Inferior parietal cortex (tissue), 1 donor: ENCODE results near the gene CHRNA5.
"Not testable (repeated sequence)": the region's sequence is repeated elsewhere in the genome, so short reads cannot be mapped to it uniquely, and the experiment has no call there.

ENCODE experiments used
- DNase-seq: peaks from one replicate; pipeline ENCODE4 v3.0.0-alpha.2; 2016; ENCODE audit errors: extremely low spot score

The CHRNA5 gene

DNA sequence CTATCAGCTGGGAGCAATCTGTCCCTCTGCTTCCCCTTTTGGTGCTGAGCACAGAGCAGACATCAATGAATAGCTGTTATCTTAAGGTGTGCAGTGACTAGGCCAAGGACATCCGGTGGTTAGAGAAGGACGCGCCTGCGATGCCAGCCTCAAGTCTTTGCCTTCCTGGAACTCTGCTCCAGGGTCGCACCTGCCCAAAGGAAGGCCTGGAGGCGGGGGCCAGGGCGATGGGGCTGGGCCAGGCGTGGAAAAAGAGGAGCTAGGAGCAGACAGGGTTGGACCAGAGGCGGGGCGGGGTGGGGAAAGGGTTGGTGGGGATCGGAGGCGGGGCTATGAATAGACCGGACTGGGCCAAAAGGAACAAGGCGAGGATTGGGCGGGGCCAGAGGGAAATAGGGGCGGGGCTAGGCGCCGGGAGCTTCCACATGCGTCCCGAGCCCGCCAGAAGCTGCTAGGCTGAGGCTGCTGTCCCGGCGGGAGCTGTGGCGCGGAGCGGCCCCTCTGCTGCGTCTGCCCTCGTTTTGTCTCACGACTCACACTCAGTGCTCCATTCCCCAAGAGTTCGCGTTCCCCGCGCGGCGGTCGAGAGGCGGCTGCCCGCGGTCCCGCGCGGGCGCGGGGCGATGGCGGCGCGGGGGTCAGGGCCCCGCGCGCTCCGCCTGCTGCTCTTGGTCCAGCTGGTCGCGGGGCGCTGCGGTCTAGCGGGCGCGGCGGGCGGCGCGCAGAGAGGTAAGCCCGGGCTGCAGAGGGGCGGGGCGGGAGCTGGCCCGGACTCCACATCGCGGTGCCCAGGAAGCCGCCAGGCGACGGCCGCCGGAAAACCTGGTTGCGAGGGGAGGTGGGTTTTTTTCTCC lies at the start of gene CHRNA5:
Gene CHRNA5, plus strand, starts transcription at position 424 of the 854 bp plus-strand sequence. Its CDS starts 200 bp downstream, at position 624.
- no peak for DNase-seq

DNA sequence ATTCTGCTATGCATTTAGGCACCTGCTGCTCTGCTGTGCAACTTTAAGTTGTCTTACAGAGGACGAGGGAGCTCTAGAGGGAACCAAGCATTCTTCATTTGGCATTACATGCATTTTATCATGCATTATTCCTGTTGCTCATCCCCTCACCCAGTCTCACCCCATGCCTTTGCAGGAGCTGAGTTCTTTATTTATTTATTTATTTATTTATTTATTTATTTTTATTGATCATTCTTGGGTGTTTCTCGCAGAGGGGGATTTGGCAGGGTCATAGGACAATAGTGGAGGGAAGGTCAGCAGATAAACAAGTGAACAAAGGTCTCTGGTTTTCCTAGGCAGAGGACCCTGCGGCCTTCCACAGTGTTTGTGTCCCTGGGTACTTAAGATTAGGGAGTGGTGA lies 45.3 kb upstream of the CHRNA5 start:
- not testable (repeated sequence) for DNase-seq

DNA sequence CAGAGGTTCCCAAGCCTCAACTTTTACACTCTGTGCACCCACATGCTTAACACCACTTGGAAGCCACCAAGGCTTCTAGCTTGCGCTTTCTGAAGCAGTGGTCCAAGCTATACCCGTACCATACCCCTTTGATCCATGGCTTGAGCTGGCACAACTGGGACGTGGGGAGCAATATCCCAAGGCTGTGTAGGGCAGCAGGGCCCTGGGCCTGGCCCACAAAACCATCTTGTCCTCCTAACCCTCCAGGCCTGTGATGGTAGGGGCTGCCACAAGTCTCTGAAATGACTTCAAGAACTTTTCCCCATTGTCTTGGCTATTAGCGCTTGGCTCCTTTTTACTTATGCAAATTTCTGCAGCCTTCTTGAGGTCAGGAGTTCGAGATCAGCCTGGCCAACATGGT lies 41.1 kb upstream of the CHRNA5 start:
- no peak for DNase-seq

DNA sequence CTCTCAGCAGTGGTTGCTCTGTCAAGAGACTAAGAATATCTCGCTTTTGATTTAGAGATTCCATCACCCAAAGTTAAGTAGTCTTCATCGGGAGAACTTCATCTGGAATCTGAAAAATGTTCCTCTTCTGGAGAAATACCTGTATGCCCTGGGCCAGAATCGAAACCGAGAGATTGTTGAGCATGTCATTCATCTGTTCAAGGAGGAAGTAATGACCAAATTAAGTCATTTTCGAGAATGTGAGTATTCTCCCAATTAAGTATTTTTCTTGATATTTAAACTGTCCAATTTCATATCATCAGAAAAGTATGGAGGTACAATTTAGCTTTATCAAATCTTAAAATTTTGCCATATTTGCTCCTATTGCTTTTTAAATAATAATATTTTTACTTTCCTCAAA lies 38.0 kb upstream of the CHRNA5 start:
- no peak for DNase-seq

DNA sequence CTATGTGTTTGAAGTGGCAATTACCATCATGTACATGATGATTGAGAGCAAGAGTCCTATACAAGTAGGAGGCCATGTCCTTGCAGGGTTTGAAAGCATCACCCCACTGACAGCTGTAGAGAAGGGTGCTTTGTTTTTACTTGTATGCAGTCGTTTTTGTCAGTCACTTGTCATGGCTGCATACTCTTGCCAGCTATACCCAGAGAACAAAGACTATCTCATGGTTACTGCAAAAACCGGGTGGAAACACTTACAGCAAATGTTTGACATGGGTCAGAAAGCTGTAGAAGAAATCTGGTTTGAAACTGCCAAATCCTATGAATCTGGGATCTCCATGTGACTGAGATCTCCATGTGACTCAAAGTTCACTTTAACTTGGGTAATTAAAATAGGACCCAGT lies 32.0 kb upstream of the CHRNA5 start:
- DNase-seq = peak; percentile 11

GRCh38 chr15:78536134-78536533 lies 29.2 kb upstream of the CHRNA5 start:
- DNase-seq = no peak

- no peak for DNase-seq
These were observed 27.9 kb upstream of the CHRNA5 start for GRCh38 chr15:78537266-78537905.

DNA sequence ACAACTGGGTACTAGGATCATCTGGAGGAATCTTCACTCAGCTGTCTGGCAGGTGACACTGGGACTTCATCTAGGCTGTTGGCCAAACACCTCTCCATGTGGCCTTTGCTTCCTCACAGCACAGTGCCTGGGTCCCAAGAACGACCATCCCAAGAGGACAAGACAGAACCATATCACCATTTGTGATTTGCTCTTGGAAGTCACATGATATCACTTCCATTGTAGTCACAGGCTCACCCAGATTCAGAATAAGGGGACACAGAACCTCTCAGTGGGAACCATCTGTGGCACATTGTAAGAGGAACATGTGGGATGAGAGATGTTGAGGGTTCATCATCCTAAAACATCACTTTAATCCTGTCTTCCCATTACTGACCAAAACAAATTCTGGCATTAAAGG lies 27.0 kb upstream of the CHRNA5 start:
- DNase-seq = no peak

DNA sequence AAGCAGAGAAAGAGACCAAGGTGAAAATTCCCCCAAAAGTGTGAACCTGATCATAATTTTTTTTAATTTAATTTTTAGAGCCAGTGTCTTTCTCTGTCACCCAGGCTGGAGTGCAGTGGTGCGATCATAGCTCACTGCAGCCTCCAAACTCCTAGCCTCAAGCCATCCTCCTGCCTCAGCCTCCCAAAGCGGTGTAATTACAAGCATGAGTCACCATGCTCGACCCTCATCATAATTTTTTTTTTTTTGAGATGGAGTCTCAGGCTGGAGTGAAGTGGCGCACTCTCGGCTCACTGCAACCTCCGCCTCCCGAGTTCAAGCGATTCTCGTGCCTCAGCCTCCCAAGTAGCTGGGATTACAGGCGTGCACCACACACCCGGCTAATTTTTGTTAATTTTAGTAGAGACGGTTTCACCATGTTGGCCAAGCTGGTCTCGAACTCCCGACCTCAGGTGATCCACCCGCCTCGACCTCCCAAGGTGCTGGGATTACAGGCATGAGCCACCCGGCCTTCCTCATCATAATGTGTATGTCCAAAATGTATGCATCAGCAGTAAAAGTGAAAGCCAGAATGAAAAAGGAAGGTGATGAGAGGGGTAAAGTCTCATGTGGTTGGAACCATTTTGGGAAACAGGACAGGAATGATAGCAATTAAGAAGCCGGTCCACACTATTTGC lies 25.7 kb upstream of the CHRNA5 start:
- not testable (repeated sequence) for DNase-seq

DNA sequence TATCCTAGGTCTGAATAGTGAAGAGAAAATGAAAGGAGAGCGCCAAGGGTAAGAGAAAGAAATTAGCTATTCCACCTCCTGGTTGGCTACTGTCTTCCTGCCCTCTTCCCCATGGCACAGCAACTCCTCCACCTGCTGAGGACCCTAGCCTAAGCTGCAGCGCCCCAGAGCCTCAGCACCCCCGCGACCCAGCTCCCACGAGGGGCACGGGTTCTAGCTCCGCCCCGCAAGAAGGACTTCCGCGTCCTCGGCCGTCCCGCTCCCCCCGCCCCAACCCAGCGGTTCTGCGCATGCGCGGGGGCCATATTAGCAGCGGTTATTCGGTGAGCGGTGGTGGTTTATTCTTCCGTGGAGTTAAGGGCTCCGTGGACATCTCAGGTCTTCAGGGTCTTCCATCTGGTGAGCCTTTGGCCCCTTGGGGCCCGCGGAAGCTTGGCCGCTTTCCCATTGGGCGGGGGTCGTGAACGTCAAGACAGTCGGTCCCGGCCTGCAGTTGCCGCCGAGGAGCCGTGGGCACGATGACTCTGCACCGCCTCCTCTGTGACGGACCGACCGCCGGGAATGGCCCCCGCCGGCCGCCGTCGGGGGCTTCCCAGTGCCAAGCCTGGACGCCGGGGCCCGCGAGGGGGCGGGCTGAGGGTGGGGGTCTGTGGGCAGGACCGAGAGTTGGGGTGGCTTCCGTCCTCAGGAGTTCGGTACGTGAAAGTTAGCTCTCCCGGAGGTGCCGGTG lies 25.0 kb upstream of the CHRNA5 start, which contains the start of gene PSMA4:
Gene PSMA4, plus strand, starts transcription at position 304 of the 730 bp plus-strand sequence. CDS start 1,484 bp downstream, outside the sequence.
- peak; percentile 93 for DNase-seq

DNA sequence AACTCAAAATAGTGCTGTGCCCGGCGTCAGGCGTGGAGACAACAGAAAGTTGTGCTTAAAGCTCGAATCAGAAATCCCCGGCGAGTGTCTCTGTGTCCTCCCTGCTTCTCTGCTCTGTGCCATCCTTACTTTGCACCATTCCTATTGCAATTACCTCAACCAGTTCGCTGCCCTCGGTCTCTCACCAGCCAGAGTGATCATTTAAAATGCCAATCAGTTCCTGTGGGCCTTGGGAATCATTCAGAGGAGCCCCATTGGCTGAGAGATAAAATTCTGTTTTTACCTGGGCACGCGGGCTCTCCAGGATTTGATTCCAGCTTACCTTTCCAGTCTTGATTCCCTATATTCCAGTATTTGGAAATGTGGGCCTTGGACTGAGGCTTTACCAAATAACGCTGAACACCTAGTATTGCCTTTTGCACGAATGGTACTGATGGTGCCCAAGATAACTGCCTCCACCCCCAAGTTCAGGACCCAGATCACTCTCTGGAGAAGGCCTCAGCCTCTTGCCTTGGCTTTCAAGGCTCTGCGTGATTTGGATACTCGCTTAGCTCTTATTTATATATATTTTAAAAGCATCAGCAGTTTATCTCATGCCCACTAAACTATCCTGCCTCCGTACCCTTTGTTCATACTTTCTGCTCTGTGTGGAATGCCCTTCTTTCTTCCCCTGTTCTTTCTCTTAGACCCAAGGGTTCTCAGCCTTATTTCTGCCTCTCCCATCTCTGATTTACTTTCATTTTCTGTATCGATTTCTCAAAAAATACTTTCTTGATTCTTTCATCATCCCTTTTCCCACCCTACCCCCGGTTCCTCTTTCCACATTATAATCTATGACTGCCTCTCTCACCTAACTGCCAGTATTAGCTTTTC lies 24.2 kb upstream of the CHRNA5 start:
- no peak for DNase-seq

GRCh38 chr15:78541744-78542034 lies 23.6 kb upstream of the CHRNA5 start:
- no peak for DNase-seq

GRCh38 chr15:78542647-78543046 lies 22.7 kb upstream of the CHRNA5 start:
- no peak for DNase-seq

DNA sequence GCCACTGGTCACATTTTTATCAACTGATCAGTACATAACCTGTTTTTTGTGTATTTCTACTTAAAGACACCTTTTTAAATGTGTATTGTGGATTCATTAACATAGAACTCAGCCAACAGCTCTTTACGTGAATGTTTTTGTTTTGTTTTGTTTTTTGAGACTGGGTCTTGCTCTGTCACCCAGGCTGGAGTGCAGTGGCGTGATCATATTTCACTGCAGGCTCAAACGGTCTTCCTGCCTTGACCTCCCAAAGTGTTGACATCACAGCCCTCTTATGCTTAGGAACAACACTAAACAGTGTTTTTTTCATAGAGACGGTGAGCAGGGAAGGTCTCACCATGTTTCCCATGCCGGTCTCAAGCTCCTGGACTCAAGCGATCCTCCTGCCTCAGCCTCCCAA lies 15.1 kb upstream of the CHRNA5 start:
- DNase-seq = no peak

DNA sequence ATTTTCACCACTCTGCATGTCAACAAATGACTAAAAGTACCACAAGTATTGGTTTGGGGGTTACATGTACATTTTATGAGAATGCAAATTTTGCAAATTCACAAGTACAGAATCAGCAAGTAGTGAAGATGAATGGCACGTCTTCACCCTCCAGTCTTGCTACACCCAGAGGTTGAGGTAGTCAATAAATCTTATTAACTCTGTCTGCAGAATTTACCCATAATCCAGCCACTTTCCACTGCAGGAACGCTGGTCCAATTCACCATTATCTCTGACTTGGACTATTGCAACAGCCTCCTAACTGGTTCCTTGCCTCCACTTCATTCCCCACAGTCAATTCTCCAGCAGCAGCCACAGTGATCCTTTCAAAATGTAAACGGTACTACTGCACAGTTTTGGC lies 14.5 kb upstream of the CHRNA5 start:
- DNase-seq = no peak

DNA sequence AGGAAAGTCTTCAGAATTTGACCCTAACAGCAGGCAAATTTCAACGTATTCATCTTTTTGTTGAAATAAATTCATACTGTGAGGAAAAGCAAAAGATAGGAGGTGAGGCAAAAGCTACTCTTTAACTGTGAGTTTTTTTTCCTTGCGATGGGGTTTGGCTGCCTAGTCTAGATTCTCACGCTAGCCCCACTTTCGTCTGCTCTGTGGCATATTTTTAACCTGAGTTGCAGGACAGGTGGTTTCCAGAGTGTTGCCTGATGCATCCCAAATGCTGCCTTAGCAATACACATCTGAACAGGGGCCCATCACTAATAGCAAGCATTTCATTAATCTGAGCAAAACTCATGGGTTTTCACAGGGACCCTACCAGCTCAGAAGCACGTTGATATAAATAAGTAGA lies 13.4 kb upstream of the CHRNA5 start:
- no peak for DNase-seq

GRCh38 chr15:78552597-78552996 lies 12.7 kb upstream of the CHRNA5 start:
- DNase-seq = no peak

DNA sequence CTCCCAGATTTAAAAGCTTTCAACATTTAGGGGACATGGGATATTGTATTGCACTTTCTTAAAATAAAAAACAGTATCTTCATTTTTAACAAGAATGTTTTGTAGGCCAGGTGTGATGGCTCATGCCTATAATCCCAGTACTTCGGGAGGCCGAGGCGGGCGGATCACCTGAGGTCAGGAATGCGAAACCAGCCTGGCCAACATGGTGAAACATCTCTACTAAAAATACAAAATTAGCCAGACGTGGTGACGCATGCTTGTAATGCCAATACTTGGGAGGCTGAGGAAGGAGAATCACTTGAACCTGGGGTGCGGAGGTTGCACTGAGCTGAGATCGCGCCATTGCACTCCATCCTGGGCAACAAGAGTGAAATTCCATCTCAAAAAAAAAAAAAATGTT lies 5.1 kb upstream of the CHRNA5 start:
- DNase-seq = not testable (repeated sequence)

GRCh38 chr15:78561490-78561889 lies 3.8 kb upstream of the CHRNA5 start:
- DNase-seq = no peak

DNA sequence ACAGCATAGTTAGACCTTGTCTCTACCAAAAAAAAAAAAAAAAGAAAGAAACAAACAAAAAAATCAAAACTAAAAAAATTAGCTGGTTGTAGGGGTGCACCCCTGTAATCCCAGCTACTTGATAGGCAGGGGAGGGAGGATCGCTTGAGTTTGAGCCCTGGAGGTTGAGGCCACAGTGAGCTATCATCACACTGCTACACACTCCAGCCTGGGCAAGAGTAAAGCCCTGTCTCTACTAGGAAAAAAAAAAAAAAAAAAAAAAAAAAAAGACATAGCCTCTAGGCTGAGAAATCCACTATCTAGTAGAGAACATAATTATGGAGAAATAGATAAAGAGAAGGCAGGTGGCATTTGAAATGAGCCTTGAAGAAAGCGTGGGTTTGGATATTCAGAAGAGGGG lies 2.2 kb upstream of the CHRNA5 start:
- DNase-seq = no peak

DNA sequence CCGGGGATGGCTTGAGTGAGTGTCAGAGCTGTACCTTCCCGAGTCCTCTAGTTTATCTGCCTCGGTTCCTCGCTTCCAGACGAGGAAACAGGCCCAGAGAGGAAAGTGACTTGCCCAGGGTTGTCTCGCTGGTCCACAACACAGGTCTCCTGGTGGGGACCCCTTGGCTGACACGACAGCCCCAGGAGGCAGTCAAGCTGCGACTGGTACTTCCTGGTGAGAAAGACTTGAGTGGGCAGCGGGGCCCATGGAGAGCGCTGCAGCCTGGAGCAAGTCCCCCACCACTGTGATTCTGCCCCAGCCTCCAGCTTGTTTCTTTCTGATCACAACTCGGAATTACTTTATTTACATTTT lies 600 bp upstream of the CHRNA5 start:
- DNase-seq = no peak
